NCI-H526 treated with DMSO at 0.1 percent for 48 hours (cell line): ENCODE data around the gene NAA15.
"Not testable (repeated sequence)": the region's sequence is repeated elsewhere in the genome, so short reads cannot be mapped to it uniquely, and the experiment has no call there.

Experiments
- DNase-seq: peaks from one replicate; lab custom pipeline; 2025; lab: John Stamatoyannopoulos, UW

The NAA15 gene

DNA sequence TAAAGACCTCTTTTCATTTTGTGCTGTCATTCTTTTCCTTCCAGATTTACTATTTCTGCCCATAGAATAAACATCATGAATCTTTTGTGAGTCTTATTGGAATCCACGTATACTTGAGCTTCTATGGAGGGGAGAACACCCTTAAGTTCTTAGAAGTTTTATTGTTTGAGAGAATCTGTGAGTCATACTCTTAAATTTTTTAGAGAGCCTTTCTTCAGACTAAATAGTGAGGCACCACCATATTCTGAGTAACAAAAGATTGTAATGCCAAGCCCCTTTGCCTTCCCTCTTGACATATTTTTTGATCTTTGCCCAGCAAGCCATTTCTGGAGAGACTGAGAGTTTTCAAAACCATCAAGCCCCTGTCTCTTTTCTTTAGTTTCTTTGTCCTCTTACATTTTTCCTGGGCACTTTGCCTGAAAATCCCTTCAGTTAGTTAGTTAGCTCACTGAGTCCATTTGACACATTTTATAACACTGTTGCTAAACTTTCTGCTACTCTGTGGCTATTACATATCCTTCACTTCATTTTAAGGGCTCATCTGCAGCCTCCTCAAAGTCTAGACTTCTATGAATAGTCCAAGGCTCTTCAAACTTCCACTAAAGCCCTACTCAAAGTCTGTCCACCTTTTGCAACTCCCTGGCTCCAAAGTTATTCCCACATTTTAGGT, 66.3 kb downstream of the NAA15 start:
- no peak for DNase-seq

DNA sequence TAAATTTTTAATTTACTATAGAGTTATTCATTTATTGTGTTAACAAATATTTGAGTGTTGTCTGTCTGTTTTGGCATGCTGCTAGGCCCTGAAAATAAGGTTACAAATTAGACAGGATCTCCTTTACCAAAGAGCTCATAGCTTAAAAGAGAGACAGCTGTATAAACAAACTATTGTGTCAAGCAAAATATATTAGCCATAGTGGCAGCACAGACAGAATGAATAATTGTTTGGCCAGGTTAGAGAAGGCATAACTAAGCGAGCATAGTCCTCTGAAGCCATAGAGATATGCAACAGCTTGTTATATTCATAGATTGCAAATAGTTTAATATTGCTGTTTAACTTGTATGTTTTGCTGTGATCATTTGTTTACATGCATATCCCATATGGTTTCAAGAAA, 67.7 kb downstream of the NAA15 start:
- DNase-seq: no peak

DNA sequence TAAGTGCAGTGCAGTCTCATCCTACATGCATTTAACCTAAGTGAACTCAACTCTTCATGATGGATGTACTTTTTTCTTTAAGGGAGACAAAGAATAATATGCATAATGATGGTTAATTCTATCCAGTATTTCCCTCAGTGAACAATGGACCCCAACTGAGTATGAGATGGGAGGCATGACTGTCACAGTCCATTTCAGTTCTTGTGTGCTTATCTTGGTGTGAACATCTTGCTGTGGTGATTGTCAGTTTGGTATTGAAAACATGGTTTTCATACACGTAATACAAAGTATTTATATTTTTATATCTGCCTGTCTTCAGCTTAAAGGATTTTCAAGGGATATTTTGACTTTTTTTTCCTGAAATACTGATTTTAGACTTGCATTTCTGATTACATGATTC, 72.9 kb downstream of the NAA15 start:
- DNase-seq: no peak

DNA sequence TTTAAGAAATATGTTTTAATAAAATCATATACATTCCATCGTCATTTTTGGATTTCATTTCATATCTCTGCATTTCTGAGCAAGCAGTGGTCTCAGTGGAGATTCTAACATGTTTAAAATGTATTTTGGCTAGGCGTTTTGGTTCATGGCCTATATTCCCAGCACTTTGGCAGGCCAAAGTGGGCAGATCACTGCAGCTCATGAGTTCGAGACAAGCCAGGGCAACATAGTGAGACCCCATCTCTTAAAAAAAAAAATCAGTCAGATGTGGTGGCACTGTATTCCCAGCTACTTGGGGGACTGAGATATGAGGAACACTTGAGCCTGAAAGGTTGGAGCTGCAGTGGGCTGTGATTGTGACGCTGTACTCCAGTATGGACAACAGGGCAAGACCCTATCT, 85.1 kb downstream of the NAA15 start:
- no peak for DNase-seq

- DNase-seq: no peak
Measured at GRCh38 chr4:139389102-139389501, 87.8 kb downstream of the NAA15 start.

- no peak for DNase-seq
Measured at GRCh38 chr4:139389991-139390390, 88.7 kb downstream of the NAA15 start.

- no peak for DNase-seq
Measured at GRCh38 chr4:139391731-139392130, 90.4 kb downstream of the NAA15 start.

DNA sequence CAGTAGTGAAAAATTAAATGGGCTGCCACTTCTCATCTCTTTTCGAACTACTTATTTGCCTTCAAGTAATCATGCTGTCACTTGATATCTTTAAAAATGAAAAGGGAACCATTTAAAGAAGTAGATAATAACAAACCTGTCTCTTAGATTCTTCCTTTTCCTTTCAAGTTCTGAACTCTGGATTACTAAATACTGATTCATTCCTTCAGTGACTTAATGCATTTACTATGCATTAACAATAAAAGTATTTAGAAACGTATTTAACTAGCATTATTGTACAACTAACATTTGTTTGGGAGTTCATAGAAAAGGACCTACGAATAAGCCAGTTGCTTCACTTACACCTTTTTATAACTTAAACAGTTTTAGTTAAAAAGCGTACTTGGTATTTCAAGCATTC, 91.5 kb downstream of the NAA15 start:
- no peak for DNase-seq

DNA sequence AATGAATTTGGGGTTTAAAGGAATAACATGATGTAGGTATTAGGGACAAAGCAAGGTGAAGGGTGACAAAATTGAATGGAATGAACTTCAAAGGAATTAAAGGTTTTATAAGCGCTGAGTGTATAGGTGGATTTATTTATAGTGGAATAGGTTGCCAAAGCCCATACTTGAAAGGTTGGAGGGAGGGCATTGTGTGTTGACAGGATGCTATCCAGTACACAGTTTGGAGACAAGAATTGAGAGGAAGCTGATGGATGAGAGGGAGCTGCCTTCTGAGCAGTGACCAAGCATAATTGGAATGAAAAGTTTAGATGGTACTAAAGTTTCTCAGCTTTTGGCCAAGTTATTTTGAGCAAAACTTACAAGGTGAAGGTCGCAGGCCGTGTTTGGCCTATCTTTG, 100.1 kb downstream of the NAA15 start:
- no peak for DNase-seq

GRCh38 chr4:139402436-139402835, 101.1 kb downstream of the NAA15 start:
- DNase-seq: no peak

GRCh38 chr4:139403462-139403861, 102.2 kb downstream of the NAA15 start:
- no peak for DNase-seq

- DNase-seq: no peak
Measured at GRCh38 chr4:139410312-139410711, 109.0 kb downstream of the NAA15 start.

GRCh38 chr4:139414671-139415210, 113.4 kb downstream of the NAA15 start:
- DNase-seq: not testable (repeated sequence)

- no peak for DNase-seq
Measured at GRCh38 chr4:139416073-139416673, 114.9 kb downstream of the NAA15 start.

- DNase-seq: no peak
Measured at GRCh38 chr4:139419388-139419914, 118.1 kb downstream of the NAA15 start.

DNA sequence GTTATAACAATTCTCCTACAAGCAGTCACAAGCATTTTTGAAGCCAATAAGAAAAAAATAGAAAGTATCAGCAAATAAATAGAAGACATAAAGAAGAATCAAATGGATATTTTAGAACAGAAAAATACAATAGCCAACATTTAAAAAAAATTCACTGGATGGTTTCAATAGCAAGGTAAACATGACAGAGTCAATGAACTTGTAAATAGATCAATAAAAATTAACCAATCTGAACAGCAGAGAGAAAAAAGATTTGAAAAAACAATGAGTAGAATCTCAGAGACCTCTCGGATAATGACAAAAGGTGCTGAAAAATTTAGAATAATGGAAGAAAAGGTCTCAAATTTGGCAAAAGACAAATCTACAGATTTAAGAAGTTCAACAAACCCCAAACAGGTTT, 119.3 kb downstream of the NAA15 start:
- no peak for DNase-seq

DNA sequence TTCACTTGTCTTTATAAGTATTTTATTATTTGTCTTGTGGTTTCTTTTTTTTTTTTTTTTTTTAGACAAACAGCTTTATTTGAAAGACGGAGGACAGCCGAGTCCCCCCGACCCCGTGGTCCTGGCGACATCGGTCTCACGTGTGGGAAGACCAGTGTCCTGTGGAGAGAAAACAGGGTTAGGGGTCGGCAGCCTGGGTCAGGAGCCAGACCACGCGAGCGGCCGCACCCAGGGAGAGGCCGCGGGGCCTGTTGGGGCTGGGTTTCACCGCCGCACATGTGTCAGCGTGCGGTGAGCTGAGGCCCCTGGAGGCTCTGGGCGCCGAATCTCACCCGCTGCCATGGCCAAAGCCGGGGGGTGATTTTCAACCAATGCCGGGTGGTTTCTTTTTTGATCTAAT, 134.8 kb downstream of the NAA15 start:
- DNase-seq: no peak

DNA sequence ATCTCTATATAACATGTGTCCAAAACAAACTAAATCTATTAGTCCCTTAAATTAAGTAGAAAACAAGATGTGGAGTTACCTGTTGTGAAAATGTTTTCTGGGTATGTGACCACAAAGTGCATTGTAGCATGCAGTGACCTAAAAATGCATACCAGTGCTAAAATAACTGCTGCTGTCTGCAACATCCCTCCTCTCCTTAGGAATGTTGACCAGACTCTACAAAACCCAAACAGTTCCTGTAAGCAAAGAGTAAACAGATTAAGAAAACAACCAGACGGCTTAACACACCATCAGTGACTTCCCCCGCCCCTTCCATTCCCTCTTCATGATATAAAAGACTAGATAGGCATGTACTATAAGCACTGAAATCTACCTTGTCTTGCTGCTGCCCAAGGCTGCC, 136.8 kb downstream of the NAA15 start:
- DNase-seq: no peak

GRCh38 chr4:139441029-139441428, 139.7 kb downstream of the NAA15 start:
- no peak for DNase-seq

DNA sequence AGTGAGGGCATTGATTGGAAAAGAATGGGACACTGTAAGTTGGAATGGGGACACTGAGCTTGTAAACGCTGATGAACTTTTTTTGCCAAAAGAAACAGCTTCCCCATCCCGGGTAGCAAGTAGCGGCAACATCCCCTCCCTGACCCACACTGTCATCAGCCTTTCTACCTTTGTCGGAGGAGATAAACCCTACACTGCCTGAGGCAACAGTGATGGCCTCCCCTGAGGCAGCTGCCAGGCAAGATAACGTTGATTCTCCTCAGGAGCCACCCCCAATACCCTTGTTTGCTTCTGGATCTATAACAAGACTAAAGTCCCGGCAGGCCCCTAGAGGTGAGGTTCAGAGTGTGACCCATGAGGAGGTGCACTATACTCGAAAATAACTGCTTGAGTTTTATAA, 142.4 kb downstream of the NAA15 start:
- DNase-seq: no peak

DNA sequence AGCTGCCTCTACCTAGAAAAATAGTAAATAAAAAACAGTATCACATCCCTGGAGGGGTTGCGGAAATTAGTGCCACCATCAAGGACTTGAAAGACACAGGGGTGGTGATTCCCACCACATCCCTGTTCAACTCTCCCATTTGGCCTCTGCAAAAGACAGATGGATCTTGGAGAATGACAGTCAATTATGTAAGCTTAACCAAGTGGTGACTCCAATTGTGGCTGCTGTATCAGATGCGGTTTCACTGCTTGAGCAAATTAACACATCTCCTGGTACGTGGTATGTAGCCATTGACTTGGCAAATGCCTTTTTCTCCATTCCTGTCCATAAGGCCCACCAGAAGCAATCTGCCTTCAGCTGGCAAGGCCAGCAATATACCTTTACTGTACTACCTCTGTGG, 143.6 kb downstream of the NAA15 start:
- DNase-seq: not testable (repeated sequence)

DNA sequence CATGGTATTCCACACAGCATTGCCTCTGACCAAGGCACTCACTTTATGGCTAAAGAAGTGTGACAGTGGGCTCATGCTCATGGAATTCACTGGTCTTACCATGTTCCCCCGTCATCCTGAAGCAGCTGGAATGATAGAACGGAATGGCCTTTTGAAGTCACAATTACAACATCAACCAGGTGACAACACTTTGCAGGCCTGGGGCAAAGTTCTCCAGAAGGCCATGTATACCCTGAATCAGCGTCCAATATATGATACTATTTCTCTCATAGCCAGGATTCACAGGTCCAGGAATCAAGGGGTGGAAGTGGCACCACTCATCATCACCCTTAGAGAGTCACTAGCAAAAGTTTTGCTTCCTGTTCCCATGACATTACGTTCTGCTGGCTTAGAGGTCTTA, 145.8 kb downstream of the NAA15 start:
- DNase-seq: not testable (repeated sequence)

DNA sequence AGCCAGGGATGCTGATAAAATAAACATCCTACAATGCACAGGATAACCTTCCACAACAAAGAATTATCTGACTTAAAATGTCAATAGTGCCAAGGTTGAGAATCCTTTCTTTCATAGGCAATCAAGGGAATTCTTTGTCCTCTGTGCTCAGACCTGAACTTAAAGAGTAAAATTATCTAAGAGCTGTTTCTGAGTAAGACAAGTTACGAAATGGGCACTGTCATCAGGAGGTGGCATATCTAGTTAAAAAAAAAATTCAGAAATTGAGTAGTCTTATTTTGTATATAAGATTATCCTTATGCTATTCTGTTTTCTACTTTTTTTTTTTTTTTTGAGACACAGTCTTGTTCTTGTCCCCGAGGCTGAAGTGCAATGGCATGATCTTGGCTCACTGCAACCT, 149.3 kb downstream of the NAA15 start:
- DNase-seq: no peak

- no peak for DNase-seq
Measured at GRCh38 chr4:139451997-139452396, 150.7 kb downstream of the NAA15 start.
